ENCODE measurements around the gene HOPX.
"Not testable (repeated sequence)": the region's sequence is repeated elsewhere in the genome, so short reads cannot be mapped to it uniquely, and the experiment has no call there.

DNA sequence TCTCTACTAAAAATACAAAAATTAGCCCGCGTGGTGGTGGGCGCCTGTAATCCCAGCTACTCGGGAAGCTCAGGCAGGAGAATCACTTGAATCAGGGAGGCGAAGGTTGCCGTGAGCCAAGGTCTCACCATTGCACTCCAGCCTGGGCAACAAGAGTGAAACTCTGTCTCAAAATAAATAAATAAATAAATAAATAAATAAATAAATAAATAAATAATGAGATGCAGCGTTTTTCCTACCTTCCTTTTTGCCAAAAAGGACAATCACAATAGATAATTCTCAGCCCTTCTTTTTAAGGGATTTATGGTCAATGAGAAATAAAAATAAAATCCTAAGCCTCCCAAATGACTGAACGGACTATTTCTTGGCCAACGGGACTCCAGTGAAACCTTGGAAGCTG lies 46.1 kb downstream of the HOPX start:
- TF ChIP-seq, protein P1, sequence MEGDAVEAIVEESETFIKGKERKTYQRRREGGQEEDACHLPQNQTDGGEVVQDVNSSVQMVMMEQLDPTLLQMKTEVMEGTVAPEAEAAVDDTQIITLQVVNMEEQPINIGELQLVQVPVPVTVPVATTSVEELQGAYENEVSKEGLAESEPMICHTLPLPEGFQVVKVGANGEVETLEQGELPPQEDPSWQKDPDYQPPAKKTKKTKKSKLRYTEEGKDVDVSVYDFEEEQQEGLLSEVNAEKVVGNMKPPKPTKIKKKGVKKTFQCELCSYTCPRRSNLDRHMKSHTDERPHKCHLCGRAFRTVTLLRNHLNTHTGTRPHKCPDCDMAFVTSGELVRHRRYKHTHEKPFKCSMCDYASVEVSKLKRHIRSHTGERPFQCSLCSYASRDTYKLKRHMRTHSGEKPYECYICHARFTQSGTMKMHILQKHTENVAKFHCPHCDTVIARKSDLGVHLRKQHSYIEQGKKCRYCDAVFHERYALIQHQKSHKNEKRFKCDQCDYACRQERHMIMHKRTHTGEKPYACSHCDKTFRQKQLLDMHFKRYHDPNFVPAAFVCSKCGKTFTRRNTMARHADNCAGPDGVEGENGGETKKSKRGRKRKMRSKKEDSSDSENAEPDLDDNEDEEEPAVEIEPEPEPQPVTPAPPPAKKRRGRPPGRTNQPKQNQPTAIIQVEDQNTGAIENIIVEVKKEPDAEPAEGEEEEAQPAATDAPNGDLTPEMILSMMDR (IDR thresholded peaks at IDR 0.05) = not testable (repeated sequence)
- not testable (repeated sequence) for TF ChIP-seq POLR2A (IDR thresholded peaks at IDR 0.05)
